Mesenchymal stem cell (in vitro differentiated cells and primary cell): ENCODE data around the gene ANKK1.

Source experiments
- DNase-seq: peaks from one replicate; pipeline ENCODE4 v3.0.0-alpha.2; 2013
- H2AFZ ChIP-seq: one replicate; pipeline ENCODE4 v1.6.1; 2013; ENCODE audit warnings: low read depth, mild to moderate bottlenecking, control low read depth, inconsistent platforms, low read length, moderate library complexity
- H2AK5ac ChIP-seq: 2 replicates; pipeline ENCODE4 v1.6.1; 2013; ENCODE audit warnings: low read length, moderate library complexity, mild to moderate bottlenecking, inconsistent platforms; ENCODE audit not compliant: severe bottlenecking
- H2BK120ac ChIP-seq: one replicate; pipeline ENCODE4 v1.6.1; 2013; ENCODE audit warnings: low read depth, mild to moderate bottlenecking, inconsistent platforms, low read length, moderate library complexity
- H2BK12ac ChIP-seq, 2 experiments: one replicate each; pipeline ENCODE4 v1.6.1; 2013; ENCODE audit warnings: inconsistent platforms in 2 of 2, low read length in 2 of 2, mild to moderate bottlenecking in 2 of 2, moderate library complexity in 2 of 2, control low read depth in 1 of 2
- H2BK15ac ChIP-seq: one replicate; pipeline ENCODE4 v1.6.1; 2013; ENCODE audit warnings: mild to moderate bottlenecking, low read depth, inconsistent platforms; ENCODE audit not compliant: poor library complexity, severe bottlenecking
- H2BK5ac ChIP-seq: 2 replicates; pipeline ENCODE4 v1.6.1; 2013; ENCODE audit warnings: low read depth, mild to moderate bottlenecking, low read length, control low read depth, inconsistent platforms; ENCODE audit not compliant: poor library complexity, severe bottlenecking
- H3K14ac ChIP-seq, 2 experiments: one replicate each; pipeline ENCODE4 v1.6.1; 2013; ENCODE audit warnings: inconsistent platforms in 2 of 2, low read length in 2 of 2, control low read depth in 1 of 2, mild to moderate bottlenecking in 1 of 2, moderate library complexity in 1 of 2
- H3K18ac ChIP-seq, 2 experiments: one replicate each; pipeline ENCODE4 v1.6.1; 2013; ENCODE audit warnings: inconsistent platforms in 2 of 2, low read length in 2 of 2, control low read depth in 1 of 2, low read depth in 1 of 2, mild to moderate bottlenecking in 1 of 2
- H3K23ac ChIP-seq, 2 experiments: one replicate each; pipeline ENCODE4 v1.6.1; 2013; ENCODE audit warnings: inconsistent platforms in 2 of 2, low read length in 2 of 2, mild to moderate bottlenecking in 2 of 2, moderate library complexity in 2 of 2, control low read depth in 1 of 2
- H3K27ac ChIP-seq: 2 replicates; pipeline ENCODE4 v1.5.1; 2013; ENCODE audit warnings: mild to moderate bottlenecking, moderate library complexity, low read length, control low read depth, inconsistent platforms; ENCODE audit not compliant: poor library complexity, severe bottlenecking
- H3K27me3 ChIP-seq, 2 experiments: 2 replicates each; pipeline versions ENCODE4 v1.6.1 to v1.7.0; 2013; ENCODE audit warnings: low read length in 2 of 2, mild to moderate bottlenecking in 2 of 2, moderate library complexity in 2 of 2, control low read depth in 1 of 2, inconsistent platforms in 1 of 2; ENCODE audit not compliant: control insufficient read depth in 1 of 2, insufficient read depth in 1 of 2
- H3K36me3 ChIP-seq, 2 experiments: 2 replicates each; pipeline versions ENCODE4 v1.6.1 to v1.7.0; 2013; ENCODE audit warnings: low read length in 2 of 2, control low read depth in 1 of 2, inconsistent platforms in 1 of 2, low read depth in 1 of 2, mild to moderate bottlenecking in 1 of 2; ENCODE audit not compliant: insufficient read depth in 2 of 2, control insufficient read depth in 1 of 2
- H3K4ac ChIP-seq, 2 experiments: one replicate each; pipeline ENCODE4 v1.6.1; 2013; ENCODE audit warnings: inconsistent platforms in 2 of 2, low read length in 2 of 2, mild to moderate bottlenecking in 2 of 2, moderate library complexity in 2 of 2, control low read depth in 1 of 2, low read depth in 1 of 2
- H3K4me1 ChIP-seq: 2 replicates; pipeline ENCODE4 v1.6.1; 2013; ENCODE audit warnings: low read depth, low read length, control low read depth; ENCODE audit not compliant: control insufficient read depth, insufficient read depth
- H3K4me2 ChIP-seq: 2 replicates; pipeline ENCODE4 v1.6.1; 2013; ENCODE audit warnings: low read length, mild to moderate bottlenecking, inconsistent platforms; ENCODE audit not compliant: poor library complexity, severe bottlenecking
- H3K4me3 ChIP-seq, 2 experiments: 2 replicates each; pipeline versions ENCODE4 v1.5.1 to v1.7.0; 2013; ENCODE audit warnings: low read length in 2 of 2, mild to moderate bottlenecking in 2 of 2, control low read depth in 1 of 2, low read depth in 1 of 2; ENCODE audit not compliant: insufficient read depth in 1 of 2
- H3K79me1 ChIP-seq: replicated peaks from 2 replicates; pipeline ENCODE4 v1.6.1; 2013; ENCODE audit warnings: mild to moderate bottlenecking, control low read depth, low read length, inconsistent platforms; ENCODE audit not compliant: poor library complexity, severe bottlenecking
- H3K9ac ChIP-seq: 2 replicates; pipeline ENCODE4 v1.7.0; 2013; ENCODE audit warnings: mild to moderate bottlenecking, low read length, moderate library complexity
- H3K9me3 ChIP-seq: 2 replicates; pipeline ENCODE4 v1.7.0; 2013; ENCODE audit warnings: mild to moderate bottlenecking, low read length; ENCODE audit not compliant: control insufficient read depth
- H4K8ac ChIP-seq: one replicate; pipeline ENCODE4 v1.6.1; 2013; ENCODE audit warnings: inconsistent platforms, mild to moderate bottlenecking, low read length, moderate library complexity
- H4K91ac ChIP-seq: one replicate; pipeline ENCODE4 v1.6.1; 2013; ENCODE audit warnings: mild to moderate bottlenecking, low read length, inconsistent platforms
- WGBS: methylation state at CpG from one replicate; pipeline ENCODE4 v1.1.7; 2013; ENCODE audit warnings: mixed read lengths; 5-methylcytosine and 5-hydroxymethylcytosine counted together

The ANKK1 gene

DNA sequence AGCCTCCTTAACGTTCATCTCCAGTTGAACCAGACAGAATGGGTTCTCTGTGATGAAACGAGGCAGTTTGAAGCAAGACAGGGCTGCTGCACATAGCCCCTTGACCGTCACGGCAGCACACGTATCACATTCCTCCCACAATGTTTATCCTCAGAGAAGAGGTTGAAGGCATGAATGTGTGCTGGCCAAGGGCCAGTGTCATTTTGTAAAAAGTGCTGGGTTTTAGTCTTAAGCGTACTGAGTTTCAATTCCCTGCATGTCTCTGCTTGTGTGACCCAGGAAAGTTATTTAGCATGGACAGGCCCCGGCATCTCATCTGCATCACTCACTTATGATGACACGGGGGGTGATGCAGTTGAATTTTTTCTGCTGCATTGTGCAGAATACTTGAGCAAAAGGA is 41.6 kb upstream of the ANKK1 start:
- Histone ChIP-seq H4K91ac (no peak overlapping the region), H2AK5ac (no peak overlapping the region), H3K27ac (no peak overlapping the region), H3K23ac (no peak overlapping the region), H3K9me3 (no peaks in the 10 kb centered on the region), H2AFZ (no peak overlapping the region), H3K79me1 (no peaks in the 10 kb centered on the region), H2BK5ac (no peak overlapping the region), H3K36me3 (peaks cover 17 to 31% of the 10 kb centered on the region in 2 experiments), H3K4ac (no peak overlapping the region), H3K27me3 (no peaks in the 10 kb centered on the region), H3K14ac (no peak overlapping the region), H3K18ac (no peak overlapping the region), H3K9ac (no peak overlapping the region), H4K8ac (no peak overlapping the region), H2BK15ac (no peak overlapping the region), H2BK12ac (no peak overlapping the region), H3K4me1 (no peaks in the 10 kb centered on the region), H3K4me2 (no peak overlapping the region), H3K4me3 (no peak overlapping the region), H2BK120ac (no peak overlapping the region)
- DNase-seq: peak; percentile 42
- 86% methylated on average over 7 of the region's 8 CpGs for WGBS

DNA sequence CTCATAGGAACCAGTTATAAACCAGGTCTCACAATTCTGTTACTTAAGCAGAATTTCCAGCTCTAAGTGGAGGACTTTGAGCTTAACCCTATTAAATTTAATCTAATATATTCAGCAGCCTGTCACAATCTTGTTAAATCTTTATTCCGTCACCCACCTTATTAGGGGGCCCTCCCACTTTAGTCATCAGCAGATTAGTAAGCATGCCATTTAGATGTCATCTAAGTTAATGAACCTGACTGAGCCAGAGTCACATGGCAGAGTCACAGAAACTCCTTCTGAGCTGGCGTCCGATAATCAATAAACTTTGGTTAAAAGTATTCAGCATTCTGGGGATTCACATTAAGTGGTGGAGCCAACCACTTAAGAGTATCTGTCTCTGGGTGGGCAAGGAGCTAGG is 38.1 kb upstream of the ANKK1 start:
- Histone ChIP-seq H3K4me2 (no peak overlapping the region), H3K4ac (no peak overlapping the region), H2BK5ac (no peak overlapping the region), H3K9ac (no peak overlapping the region), H3K79me1 (no peaks in the 10 kb centered on the region), H3K4me3 (no peak overlapping the region), H3K4me1 (no peaks in the 10 kb centered on the region), H2BK120ac (no peak overlapping the region), H3K18ac (no peak overlapping the region), H2BK15ac (no peak overlapping the region), H3K36me3 (peaks cover 14% of the 10 kb centered on the region in 2 experiments), H3K9me3 (no peaks in the 10 kb centered on the region), H3K14ac (no peak overlapping the region), H3K27ac (no peak overlapping the region), H2BK12ac (no peak overlapping the region), H3K27me3 (no peaks in the 10 kb centered on the region), H2AK5ac (no peak overlapping the region), H3K23ac (no peak overlapping the region), H4K91ac (no peak overlapping the region), H4K8ac (no peak overlapping the region), H2AFZ (no peak overlapping the region)
- 94% methylated on average over 3 of the region's 3 CpGs for whole genome bisulfite sequencing
- DNase-seq: no peak

GRCh38 chr11:113350336-113351067 is 37.1 kb upstream of the ANKK1 start:
- Histone ChIP-seq H2BK120ac (no peak overlapping the region), H3K23ac (no peak overlapping the region), H4K91ac (no peak overlapping the region), H3K9ac (no peak overlapping the region), H3K4me3 (no peak overlapping the region), H2AFZ (no peak overlapping the region), H3K79me1 (peaks cover 1% of the 10 kb centered on the region), H3K27ac (no peak overlapping the region), H2AK5ac (no peak overlapping the region), H3K4me1 (no peaks in the 10 kb centered on the region), H2BK5ac (no peak overlapping the region), H3K18ac (no peak overlapping the region), H3K4me2 (no peak overlapping the region), H3K27me3 (no peaks in the 10 kb centered on the region), H3K4ac (no peak overlapping the region), H3K14ac (no peak overlapping the region), H2BK15ac (no peak overlapping the region), H3K9me3 (peaks cover 2% of the 10 kb centered on the region), H4K8ac (no peak overlapping the region), H2BK12ac (no peak overlapping the region), H3K36me3 (peaks cover 10 to 14% of the 10 kb centered on the region in 2 experiments)
- WGBS: 93% methylated on average over 11 of the region's 11 CpGs
- DNase-seq: no peak

DNA sequence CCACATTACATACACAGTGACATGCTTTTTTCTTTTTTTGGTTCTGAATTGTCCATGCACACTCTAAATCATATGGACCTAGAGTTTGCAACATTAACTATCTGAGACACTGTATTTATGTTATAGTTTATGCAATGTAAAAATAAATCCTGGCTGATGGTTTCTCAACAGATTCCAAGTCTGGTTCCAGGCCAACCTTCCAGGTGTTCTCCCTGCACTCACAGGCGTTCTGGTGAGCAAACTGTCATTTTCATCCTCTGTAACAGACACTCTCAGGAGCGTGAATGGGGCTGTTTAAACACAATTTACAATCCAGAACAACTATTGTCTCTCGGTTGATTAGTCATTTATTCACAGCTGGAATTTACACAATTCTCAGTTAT is 36.5 kb upstream of the ANKK1 start:
- Histone ChIP-seq H3K9me3 (peaks cover 8% of the 10 kb centered on the region), H4K91ac (no peak overlapping the region), H2AFZ (no peak overlapping the region), H2BK12ac (no peak overlapping the region), H3K36me3 (peaks cover 10 to 17% of the 10 kb centered on the region in 2 experiments), H3K14ac (no peak overlapping the region), H3K4ac (no peak overlapping the region), H3K4me2 (no peak overlapping the region), H3K9ac (no peak overlapping the region), H3K27ac (no peak overlapping the region), H2BK120ac (no peak overlapping the region), H4K8ac (no peak overlapping the region), H3K4me1 (no peaks in the 10 kb centered on the region), H3K79me1 (peaks cover 1% of the 10 kb centered on the region), H2BK5ac (no peak overlapping the region), H2AK5ac (no peak overlapping the region), H3K27me3 (no peaks in the 10 kb centered on the region), H2BK15ac (no peak overlapping the region), H3K18ac (no peak overlapping the region), H3K4me3 (no peak overlapping the region), H3K23ac (no peak overlapping the region)
- DNase-seq: no peak
- 94% methylated on average over 3 of the region's 3 CpGs for WGBS
